C4-2B (cell line): Measurements from ENCODE around the gene CHST11.

ENCODE experiments used
- H3K27ac ChIP-seq: fragments of 450-650 bp; 2 replicates; pipeline ENCODE4 v1.5.1; 2017
- ZFX ChIP-seq: fragments of 450-650 bp; IDR thresholded peaks from 2 replicates; pipeline ENCODE4 v1.6.1; 2017
- TF ChIP-seq, protein P1 (sequence below): fragments of 450-650 bp; conservative IDR thresholded peaks from 2 replicates; pipeline ENCODE4 v1.5.1; 2017; ENCODE audit warnings: mild to moderate bottlenecking

Gene CHST11

DNA sequence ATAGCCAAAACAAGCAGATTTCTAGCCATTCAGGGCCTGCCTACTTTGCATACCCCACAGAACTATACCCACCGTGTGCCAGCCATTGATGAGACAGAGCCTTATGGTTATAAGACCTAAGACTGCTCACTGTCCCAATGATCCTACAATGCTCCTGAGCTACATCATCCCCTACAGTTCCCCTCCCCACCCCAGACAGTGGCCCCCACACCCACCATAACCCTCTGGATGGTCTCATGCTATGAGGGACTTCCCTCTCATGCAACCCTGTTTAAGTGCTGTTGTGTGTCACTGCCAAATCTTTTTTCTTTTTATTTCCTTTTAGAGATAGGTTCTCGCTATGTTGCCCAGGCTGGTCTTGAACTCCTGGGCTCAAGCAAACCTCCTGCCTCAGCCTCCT is 75.9 kb downstream of the CHST11 start:
- TF ChIP-seq, protein P1, sequence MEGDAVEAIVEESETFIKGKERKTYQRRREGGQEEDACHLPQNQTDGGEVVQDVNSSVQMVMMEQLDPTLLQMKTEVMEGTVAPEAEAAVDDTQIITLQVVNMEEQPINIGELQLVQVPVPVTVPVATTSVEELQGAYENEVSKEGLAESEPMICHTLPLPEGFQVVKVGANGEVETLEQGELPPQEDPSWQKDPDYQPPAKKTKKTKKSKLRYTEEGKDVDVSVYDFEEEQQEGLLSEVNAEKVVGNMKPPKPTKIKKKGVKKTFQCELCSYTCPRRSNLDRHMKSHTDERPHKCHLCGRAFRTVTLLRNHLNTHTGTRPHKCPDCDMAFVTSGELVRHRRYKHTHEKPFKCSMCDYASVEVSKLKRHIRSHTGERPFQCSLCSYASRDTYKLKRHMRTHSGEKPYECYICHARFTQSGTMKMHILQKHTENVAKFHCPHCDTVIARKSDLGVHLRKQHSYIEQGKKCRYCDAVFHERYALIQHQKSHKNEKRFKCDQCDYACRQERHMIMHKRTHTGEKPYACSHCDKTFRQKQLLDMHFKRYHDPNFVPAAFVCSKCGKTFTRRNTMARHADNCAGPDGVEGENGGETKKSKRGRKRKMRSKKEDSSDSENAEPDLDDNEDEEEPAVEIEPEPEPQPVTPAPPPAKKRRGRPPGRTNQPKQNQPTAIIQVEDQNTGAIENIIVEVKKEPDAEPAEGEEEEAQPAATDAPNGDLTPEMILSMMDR: no peak
- no peak for TF ChIP-seq ZFX
- H3K27ac ChIP-seq: no peak overlapping the region

DNA sequence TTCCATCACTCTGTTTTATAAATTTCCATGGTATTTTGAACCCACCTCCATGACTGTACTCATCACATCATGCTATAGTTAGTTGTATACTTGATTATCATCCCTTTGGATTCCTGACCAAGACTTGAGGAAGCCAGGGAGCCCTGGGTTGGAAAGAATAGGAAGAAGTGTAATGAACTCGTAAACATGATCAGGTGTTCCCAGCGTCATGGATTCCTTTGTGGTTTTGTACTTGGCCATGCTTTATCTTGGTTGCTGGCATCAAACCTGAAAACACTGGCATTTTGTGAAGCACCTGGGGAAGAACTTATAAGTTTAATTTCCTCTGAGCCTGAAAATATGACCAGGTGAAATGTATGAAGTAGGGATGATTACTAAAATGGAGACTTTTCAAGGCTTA is 76.4 kb downstream of the CHST11 start:
- TF ChIP-seq ZFX: no peak
- TF ChIP-seq, protein P1: no peak

DNA sequence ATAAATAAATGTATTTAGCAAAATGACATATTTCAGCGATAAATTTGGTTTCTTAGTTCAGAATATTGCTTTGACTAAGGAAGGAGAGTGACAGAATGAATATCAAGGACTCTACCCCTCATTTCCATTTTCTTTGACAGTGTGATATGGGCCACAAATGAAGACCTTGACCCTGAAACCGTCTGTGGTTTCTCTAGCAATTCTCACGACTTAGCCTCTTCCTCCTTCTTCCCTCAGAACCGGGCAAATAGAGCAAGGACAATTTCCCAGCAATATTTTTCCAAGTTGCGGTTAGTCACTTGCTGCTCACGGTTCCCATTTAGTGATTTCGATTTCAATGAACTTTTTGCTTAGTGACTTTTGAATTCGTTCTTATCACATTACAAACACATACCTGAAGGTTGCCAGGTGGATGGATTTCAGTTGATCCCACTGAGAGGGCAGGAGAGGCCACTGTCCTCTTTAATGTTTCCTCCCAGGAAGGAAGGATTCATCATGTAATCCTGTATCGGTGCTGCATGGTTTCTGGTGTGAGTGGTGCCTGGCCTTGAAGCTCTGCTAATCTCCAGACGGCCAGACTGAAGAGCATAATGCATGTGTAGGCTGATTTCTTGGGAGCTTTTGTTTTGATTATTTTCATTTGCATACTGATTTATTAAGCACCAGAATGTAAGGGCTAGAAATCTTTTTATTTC is 77.6 kb downstream of the CHST11 start:
- TF ChIP-seq ZFX: no peak
- TF ChIP-seq, protein P1: no peak
- no peak overlapping the region for H3K27ac ChIP-seq

More for the DNA sequence above, 76.4 kb downstream of the CHST11 start:
- no peak overlapping the region for H3K27ac ChIP-seq

DNA sequence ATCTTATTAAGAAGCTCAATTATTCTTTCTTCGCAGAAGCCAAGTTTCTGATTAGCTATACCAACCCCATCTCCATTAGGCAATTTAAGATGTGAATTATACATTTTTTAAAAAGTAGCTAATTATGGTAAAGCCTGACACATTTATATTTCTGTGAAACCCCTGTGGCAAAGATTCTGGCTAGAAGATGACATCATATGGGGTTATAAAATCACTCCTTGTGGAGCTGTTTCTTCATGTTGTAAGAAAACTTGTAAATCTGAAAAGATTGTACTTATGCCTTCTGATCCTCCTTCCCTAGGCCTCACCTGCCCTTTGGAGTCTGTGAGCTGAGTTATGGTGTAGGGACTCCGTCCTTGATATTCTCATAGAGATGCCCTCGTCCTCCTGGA is 78.1 kb downstream of the CHST11 start:
- H3K27ac ChIP-seq: no peak overlapping the region
- TF ChIP-seq, protein P1: no peak
- no peak for TF ChIP-seq ZFX

DNA sequence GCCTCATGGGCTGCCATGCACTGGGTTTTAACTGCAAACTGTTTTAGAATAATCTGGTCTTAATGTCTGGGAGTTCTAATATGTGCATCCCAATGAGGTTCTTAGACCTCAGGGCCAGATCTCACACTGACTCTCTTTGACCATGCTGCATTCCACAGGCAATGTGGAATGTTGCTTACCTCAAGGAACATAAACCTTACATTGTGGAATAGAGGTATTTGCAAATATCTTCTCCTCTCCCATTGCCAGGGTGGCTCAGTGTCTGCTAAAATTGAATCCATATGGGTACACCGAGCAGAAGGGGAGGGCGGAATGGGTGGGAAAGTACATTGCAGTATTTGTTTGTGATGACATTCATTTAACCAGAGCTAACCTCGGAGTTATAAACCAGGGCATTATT is 78.6 kb downstream of the CHST11 start:
- no peak overlapping the region for H3K27ac ChIP-seq
- TF ChIP-seq, protein P1: no peak
- TF ChIP-seq ZFX: no peak

DNA sequence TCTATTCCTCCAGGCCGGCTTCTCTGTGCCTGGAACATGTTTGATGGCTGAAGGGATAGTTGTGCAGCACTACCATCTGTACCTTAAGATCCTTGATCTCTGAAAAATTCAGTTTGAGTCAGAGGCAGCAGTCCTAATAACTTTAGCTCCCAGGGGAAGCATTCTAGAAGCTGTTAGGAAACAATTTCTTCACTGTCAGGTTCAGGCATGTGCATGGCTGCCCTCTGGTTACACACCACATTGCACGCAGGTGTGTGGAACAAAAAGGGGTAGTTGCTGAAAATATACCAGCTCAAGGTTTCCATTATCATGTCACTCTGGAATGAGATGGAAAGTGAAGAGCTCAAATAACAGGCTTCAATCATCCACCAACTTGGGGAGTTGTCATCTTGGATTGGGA is 80.1 kb downstream of the CHST11 start:
- no peak overlapping the region for H3K27ac ChIP-seq
- no peak for TF ChIP-seq ZFX
- TF ChIP-seq, protein P1: no peak

DNA sequence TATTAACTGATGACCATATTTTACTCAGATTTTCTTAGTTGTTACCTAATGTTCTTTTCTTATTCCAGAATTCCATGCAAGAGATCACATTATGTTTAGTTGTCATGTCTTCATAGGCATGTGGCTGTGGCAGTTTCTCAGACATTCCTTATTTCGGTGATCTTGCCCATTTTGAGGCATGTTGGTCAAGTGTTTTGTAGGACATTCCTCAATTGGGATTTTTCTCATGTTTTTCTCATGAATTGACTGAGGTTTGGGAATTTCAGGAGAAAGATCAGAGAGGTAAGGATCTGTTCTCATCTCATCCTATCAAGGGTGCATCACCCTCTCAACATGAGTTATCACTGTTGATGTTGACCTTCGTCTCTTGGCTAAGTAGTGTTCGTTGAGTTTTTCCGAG is 81.3 kb downstream of the CHST11 start:
- TF ChIP-seq, protein P1: no peak
- no peak for TF ChIP-seq ZFX

More for the DNA sequence above, 81.3 kb downstream of the CHST11 start:
- H3K27ac ChIP-seq: no peak overlapping the region
